Duodenal mucosa (tissue), 2 donors: Measurements from ENCODE around the gene PRSS8.

Source experiments
- H3K27ac ChIP-seq: one replicate; pipeline ENCODE4 v1.7.0; 2013; ENCODE audit warnings: low read depth, low read length
- H3K27me3 ChIP-seq, 2 donors: one replicate each; pipeline ENCODE4 v1.7.0; 2013; ENCODE audit warnings: low read length in 2 of 2, control low read depth in 1 of 2; ENCODE audit not compliant: insufficient read depth in 2 of 2, control insufficient read depth in 1 of 2
- H3K36me3 ChIP-seq, 2 donors: one replicate each; pipeline ENCODE4 v1.7.0; 2013; ENCODE audit warnings: low read length in 2 of 2, control low read depth in 1 of 2; ENCODE audit not compliant: insufficient read depth in 2 of 2, control insufficient read depth in 1 of 2
- H3K4me1 ChIP-seq, 2 donors: one replicate each; pipeline ENCODE4 v1.7.0; 2013; ENCODE audit warnings: low read length in 2 of 2, control low read depth in 1 of 2; ENCODE audit not compliant: insufficient read depth in 2 of 2, control insufficient read depth in 1 of 2
- H3K4me3 ChIP-seq, 2 donors: one replicate each; pipeline ENCODE4 v1.7.0; 2013; ENCODE audit warnings: low read length in 2 of 2, low read depth in 1 of 2
- H3K9ac ChIP-seq, 2 donors: one replicate each; pipeline ENCODE4 v1.7.0; 2013; ENCODE audit warnings: low read length in 2 of 2, low read depth in 1 of 2
- H3K9me3 ChIP-seq, 2 donors: one replicate each; pipeline ENCODE4 v1.7.0; 2013; ENCODE audit warnings: low read length in 2 of 2, control low read depth in 1 of 2; ENCODE audit not compliant: control insufficient read depth in 1 of 2

The PRSS8 gene

DNA sequence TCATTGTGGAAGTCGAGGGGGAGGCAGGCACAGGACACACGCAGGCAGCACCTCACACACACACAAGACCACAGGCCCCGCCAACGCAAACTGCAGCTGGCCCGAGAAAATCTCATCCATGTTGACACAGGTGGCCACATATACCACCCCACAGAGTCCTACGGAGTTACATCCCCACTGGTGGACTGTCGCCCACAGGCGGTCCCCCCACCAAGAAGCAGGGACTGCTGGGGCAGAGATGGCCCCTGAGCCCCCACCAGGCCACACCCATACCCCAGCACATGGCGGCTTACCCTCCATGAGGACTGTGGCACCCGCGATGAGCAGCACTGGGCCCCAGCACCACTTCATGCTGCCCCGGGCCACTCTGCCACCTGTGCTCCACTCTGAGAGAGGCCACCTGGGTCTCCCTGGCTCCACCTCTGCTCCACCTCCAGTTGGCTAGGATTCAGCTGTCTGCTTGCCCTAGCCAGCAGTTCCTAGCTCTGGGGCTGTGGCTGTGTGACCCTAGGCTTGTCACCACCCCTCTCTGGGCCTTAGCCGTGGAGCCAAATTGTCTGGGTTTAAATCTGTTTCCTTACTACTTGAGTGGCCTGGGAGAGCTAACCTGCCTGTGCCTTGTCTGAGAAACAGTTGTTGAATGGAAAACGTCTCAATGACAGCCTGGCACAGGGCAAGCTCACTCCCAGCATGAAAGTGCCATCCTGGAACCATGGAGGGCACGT lies 46.9 kb downstream of the PRSS8 start, which contains the start of gene PRSS53:
Gene PRSS53, minus strand, starts transcription at position 485 of the 725 bp plus-strand sequence. Its CDS starts 134 bp downstream, at position 351.
- Histone ChIP-seq H3K4me1 (peaks cover 4 to 7% of the 10 kb centered on the region in 2 donors), H3K9ac (no peak within 1 kb of the TSS), H3K27me3 (no peaks in the 10 kb centered on the region), H3K4me3 (no peak within 1 kb of the TSS), H3K27ac (no peak within 1 kb of the TSS), H3K9me3 (no peaks in the 10 kb centered on the region), H3K36me3 (peaks cover 2 to 31% of the 10 kb centered on the region in 2 donors)

DNA sequence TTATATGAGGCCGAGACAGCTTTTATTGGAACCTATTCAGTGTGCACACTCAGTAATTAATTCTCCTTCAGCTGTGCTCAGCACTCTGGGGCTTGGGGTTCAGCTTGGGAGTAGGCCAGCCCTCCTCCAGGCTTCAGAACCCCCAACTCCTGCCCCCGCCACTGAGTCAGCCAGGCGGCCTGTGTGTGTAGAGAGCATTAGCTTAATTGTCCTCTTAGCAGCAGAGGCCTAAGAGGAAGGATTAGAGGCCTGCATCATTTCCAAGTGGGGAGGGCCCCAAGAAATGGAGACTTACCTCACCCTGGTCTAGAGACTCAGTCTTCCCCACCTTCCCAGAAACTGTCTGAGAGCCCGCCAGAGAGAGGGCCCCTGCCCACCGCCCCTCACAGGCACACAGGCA lies 47.6 kb downstream of the PRSS8 start:
- peaks cover 0 to 2% of the 10 kb centered on the region in 2 donors for H3K4me1 ChIP-seq
- H3K4me3 ChIP-seq: no peak overlapping the region
- no peak overlapping the region for H3K9ac ChIP-seq
- no peaks in the 10 kb centered on the region for H3K27me3 ChIP-seq
- no peak overlapping the region for H3K27ac ChIP-seq
- peaks cover 4 to 37% of the 10 kb centered on the region in 2 donors for H3K36me3 ChIP-seq
- H3K9me3 ChIP-seq: no peaks in the 10 kb centered on the region

DNA sequence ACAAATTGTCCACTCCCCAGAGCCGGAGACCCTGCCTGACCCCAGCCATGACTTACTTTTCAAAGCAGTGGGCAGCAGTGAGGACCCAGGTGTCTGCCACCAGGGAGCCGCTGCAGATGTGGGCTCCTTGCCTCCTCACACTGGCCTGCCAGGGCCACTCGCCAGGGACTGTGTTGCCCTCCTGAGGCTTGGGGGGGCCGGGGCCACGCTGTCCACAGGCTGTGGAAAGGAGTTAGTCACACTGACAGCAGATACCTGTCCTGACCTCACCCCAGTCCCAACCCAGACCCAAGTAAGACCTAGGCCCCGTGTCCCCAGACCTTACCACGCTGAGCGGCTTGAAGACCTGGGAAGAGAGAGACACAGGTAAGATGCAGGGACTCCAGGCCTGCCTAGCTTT lies 48.0 kb downstream of the PRSS8 start:
- Histone ChIP-seq H3K27me3 (no peaks in the 10 kb centered on the region), H3K9ac (no peak overlapping the region), H3K27ac (no peak overlapping the region), H3K36me3 (peaks cover 4 to 39% of the 10 kb centered on the region in 2 donors), H3K9me3 (no peaks in the 10 kb centered on the region), H3K4me1 (no peaks in the 10 kb centered on the region), H3K4me3 (no peak overlapping the region)

DNA sequence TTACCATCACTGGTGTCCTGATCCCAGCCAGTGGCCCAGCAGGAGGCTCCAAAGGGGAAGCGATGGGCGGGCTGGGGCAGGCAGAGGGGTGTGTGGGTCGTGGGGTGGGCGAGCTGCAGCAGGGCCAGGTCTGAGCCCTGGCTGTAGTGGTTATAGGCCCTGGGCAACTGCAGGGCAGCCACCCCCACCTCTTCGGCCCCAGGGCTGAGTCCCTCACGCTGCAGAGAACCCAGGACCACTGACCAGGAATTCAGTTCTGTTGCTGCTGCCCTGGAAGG lies 49.0 kb downstream of the PRSS8 start:
- Histone ChIP-seq H3K27me3 (no peaks in the 10 kb centered on the region), H3K36me3 (peaks cover 4 to 44% of the 10 kb centered on the region in 2 donors), H3K27ac (no peak overlapping the region), H3K9me3 (no peaks in the 10 kb centered on the region), H3K9ac (no peak overlapping the region), H3K4me1 (peaks cover 0 to 4% of the 10 kb centered on the region in 2 donors), H3K4me3 (no peak overlapping the region)

DNA sequence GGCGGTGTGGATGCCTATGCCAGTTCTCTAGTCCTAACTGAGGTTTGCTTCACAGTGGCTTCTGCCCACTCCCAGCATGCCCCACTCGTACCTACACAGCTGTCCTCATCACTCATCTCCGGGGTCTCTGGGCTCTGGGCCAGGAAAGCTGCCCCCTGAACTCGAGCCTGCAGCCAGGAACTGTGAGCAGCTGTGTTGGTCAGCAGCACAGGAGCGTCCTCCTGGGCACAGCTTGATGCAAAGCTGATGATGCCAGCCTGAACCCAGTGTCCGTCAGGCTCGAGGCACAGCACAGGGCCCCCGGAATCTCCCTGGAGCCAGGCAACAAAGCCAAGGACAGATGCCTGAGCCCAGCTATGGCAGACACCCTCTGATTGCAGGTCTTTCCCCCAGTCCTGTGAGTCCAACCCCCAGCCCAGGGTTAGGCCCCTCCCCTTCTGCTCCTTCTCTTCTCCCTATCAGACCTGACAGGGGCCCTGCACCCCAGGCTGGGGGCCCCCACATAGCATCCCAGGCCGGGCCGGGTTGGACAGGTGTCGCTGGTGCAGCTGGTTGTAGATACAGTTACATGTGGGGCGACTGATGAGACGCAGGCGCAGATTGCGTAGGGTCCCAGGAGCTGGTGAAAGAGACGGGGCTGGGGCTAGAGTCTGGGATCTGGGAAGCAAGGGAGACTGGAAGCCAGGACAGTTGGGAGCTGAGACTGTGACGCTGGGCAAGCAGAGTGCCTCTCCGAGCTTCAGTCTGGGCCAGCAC lies 49.5 kb downstream of the PRSS8 start:
- Histone ChIP-seq H3K9ac (no peak overlapping the region), H3K4me1 (peaks cover 0 to 4% of the 10 kb centered on the region in 2 donors), H3K27ac (no peak overlapping the region), H3K36me3 (peaks cover 4 to 46% of the 10 kb centered on the region in 2 donors), H3K4me3 (no peak overlapping the region), H3K9me3 (no peaks in the 10 kb centered on the region), H3K27me3 (no peaks in the 10 kb centered on the region)

DNA sequence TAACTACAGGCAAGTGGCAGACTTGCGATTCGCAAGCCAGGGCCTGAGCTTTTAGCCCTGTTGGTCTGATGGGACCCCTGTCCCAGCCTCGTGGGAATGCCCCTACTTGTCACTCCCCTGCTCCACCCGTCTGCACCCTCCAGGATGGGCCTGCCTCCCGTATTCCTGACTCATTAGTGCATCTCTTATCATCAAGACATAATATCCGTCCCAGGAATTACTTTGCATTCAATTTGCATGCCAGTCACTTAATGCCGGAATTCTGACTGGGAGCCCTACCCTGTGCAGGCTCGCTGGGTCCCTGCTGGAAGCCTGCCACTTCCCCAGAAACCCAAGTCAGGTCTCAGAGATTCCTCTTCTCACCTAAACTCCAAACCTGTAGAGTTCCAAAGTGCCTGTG lies 50.1 kb downstream of the PRSS8 start:
- Histone ChIP-seq H3K36me3 (peaks cover 9 to 47% of the 10 kb centered on the region in 2 donors), H3K4me3 (no peak overlapping the region), H3K9ac (no peak overlapping the region), H3K4me1 (peaks cover 0 to 4% of the 10 kb centered on the region in 2 donors), H3K27me3 (no peaks in the 10 kb centered on the region), H3K9me3 (no peaks in the 10 kb centered on the region), H3K27ac (no peak overlapping the region)

DNA sequence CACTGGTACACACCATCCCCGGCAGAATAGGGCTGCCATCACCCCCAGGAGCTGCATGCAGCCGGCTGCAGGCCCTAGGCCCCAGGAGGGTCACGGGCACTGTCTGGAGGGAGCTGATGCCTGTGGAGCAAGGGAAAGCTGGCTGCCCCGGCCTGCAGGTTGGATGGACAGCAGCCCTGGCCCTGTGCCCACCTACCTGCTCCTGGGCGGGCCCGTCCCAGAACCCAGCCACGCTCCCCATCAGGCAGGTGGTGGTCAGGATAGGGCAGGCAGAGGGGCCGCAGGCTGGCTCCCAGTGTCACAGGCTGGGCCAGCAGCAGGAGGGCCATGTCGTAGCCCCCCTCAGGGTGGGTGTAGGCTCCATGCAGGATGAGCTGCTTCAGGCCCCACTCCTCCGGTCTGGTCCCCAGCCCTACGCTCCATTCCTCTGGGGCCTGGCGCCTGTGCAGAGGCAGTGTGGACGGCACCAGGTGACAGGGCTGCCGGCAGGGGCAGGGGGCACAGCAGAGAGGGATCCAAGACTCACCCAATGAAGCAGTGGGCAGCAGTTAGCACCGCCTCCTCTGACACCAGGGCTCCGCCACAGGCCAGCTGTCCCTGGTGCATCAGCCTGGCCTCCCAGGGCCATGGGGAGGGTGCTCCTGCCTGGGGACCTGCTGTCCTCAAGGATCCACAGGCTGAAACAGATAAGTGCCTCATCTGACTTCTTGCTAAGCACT lies 50.8 kb downstream of the PRSS8 start:
- Histone ChIP-seq H3K4me1 (peaks cover 0 to 4% of the 10 kb centered on the region in 2 donors), H3K9me3 (no peaks in the 10 kb centered on the region), H3K36me3 (peaks cover 12 to 54% of the 10 kb centered on the region in 2 donors), H3K9ac (no peak overlapping the region), H3K27ac (no peak overlapping the region), H3K27me3 (no peaks in the 10 kb centered on the region), H3K4me3 (no peak overlapping the region)

DNA sequence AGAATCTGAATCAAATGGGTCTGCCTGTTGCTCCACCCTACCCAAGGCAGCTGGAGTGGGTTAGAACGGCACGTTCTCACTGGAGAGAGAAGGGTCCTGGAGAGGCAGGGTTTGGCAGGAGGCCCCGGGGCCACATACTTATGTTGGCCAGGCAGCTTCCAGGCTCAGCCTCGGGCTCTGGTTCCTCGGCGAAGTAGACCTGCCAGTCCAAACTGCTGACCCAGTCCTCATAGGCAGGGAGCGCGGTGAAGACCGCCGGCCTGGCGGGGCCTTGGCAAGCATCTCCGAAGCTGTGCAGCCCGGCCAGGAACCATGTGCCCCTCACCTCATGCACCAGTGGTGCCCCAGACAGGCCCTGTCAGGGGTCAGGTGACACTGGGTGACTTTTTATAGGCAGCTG lies 51.5 kb downstream of the PRSS8 start:
- no peak overlapping the region for H3K27ac ChIP-seq
- no peaks in the 10 kb centered on the region for H3K27me3 ChIP-seq
- no peaks in the 10 kb centered on the region for H3K9me3 ChIP-seq
- peaks cover 14 to 58% of the 10 kb centered on the region in 2 donors for H3K36me3 ChIP-seq
- no peak overlapping the region for H3K4me3 ChIP-seq
- peaks cover 0 to 4% of the 10 kb centered on the region in 2 donors for H3K4me1 ChIP-seq
- no peak overlapping the region for H3K9ac ChIP-seq

DNA sequence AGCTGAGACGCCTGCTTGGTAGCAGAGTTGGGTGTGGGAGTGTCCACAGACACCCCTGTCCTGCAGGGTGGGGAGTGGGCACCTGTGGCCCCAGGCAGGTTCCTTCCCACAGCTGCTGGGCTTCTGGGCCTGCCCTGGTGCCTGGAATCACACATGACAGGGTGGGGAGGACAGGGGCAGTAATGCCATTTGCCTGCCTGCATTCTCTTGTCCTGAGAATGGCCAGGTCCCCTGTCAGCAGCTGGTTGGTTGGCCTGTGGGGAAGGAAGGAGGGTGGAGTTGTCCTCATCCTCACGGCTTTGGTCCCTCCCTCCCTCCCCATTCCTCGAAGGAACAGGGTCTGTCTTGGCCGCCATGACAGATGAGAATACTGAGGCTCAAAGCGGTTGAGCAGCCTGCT lies 52.0 kb downstream of the PRSS8 start:
- H3K27me3 ChIP-seq: no peaks in the 10 kb centered on the region
- H3K27ac ChIP-seq: no peak overlapping the region
- no peaks in the 10 kb centered on the region for H3K9me3 ChIP-seq
- H3K4me1 ChIP-seq: peaks cover 0 to 4% of the 10 kb centered on the region in 2 donors
- H3K36me3 ChIP-seq: peaks cover 18 to 58% of the 10 kb centered on the region in 2 donors
- H3K4me3 ChIP-seq: no peak overlapping the region
- no peak overlapping the region for H3K9ac ChIP-seq

DNA sequence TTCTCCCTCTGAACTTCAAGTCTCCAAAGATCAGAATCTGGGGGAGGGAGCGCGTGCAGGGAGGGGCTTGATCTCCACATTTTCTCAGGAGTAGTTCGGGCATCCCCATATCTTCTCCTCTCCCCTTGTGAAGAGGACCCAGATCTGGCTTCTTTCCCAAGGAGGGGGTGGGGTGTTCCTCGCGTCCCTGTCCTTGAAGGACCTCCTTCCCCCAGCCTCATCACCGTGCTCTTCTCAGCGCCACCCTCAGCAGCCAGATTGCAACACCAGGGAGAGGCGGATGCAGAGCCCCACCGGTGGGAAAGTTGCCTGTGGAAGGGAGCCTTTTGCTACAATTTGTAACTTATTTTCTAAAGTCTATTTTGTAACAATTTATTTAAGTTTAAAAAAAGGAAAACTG lies 52.4 kb downstream of the PRSS8 start:
- peaks cover 0 to 4% of the 10 kb centered on the region in 2 donors for H3K4me1 ChIP-seq
- H3K9ac ChIP-seq: no peak overlapping the region
- no peak overlapping the region for H3K4me3 ChIP-seq
- H3K27me3 ChIP-seq: no peaks in the 10 kb centered on the region
- peaks cover 22 to 63% of the 10 kb centered on the region in 2 donors for H3K36me3 ChIP-seq
- H3K9me3 ChIP-seq: no peaks in the 10 kb centered on the region
- no peak overlapping the region for H3K27ac ChIP-seq
